HG02623 (cell line): ENCODE measurements around the gene SLC18A3.

Source experiments
- ATAC-seq: cut with Tn5 transposase; IDR thresholded peaks from one replicate; pipeline ENCODE4 v1.9.1; 2021; ENCODE audit warnings: moderate library complexity; ENCODE audit not compliant: unreplicated experiment

Gene SLC18A3

GRCh38 chr10:49625411-49625810, 15.3 kb downstream of the SLC18A3 start:
- ATAC-seq: no peak

- no peak for ATAC-seq
Measured at GRCh38 chr10:49627038-49627437, 16.9 kb downstream of the SLC18A3 start.

- ATAC-seq: no peak
Measured at GRCh38 chr10:49627644-49628247, 17.6 kb downstream of the SLC18A3 start.

GRCh38 chr10:49628599-49628998, 18.5 kb downstream of the SLC18A3 start:
- no peak for ATAC-seq

- ATAC-seq: no peak
Measured at GRCh38 chr10:49629431-49629881, 19.3 kb downstream of the SLC18A3 start.

- no peak for ATAC-seq
Measured at GRCh38 chr10:49631975-49632374, 21.9 kb downstream of the SLC18A3 start.

- ATAC-seq: no peak
Measured at GRCh38 chr10:49632406-49633317, 22.6 kb downstream of the SLC18A3 start.

- no peak for ATAC-seq
Measured at GRCh38 chr10:49633327-49634068, 23.4 kb downstream of the SLC18A3 start.

- ATAC-seq: no peak
Measured at GRCh38 chr10:49634069-49634660, 24.1 kb downstream of the SLC18A3 start.

- no peak for ATAC-seq
Measured at GRCh38 chr10:49642311-49642710, 32.2 kb downstream of the SLC18A3 start.

GRCh38 chr10:49643241-49644034, 33.3 kb downstream of the SLC18A3 start:
- no peak for ATAC-seq

GRCh38 chr10:49644035-49644646, 34.0 kb downstream of the SLC18A3 start:
- ATAC-seq: no peak

GRCh38 chr10:49645417-49645816, 35.3 kb downstream of the SLC18A3 start:
- ATAC-seq: no peak

GRCh38 chr10:49645871-49646870, 36.1 kb downstream of the SLC18A3 start:
- no peak for ATAC-seq

GRCh38 chr10:49647554-49647953, 37.4 kb downstream of the SLC18A3 start:
- ATAC-seq: no peak

- ATAC-seq: no peak
Measured at GRCh38 chr10:49647985-49648795, 38.1 kb downstream of the SLC18A3 start.

GRCh38 chr10:49649294-49649693, 39.2 kb downstream of the SLC18A3 start:
- no peak for ATAC-seq
